ENCODE results near the gene MAP2K2. TPM values are rescaled to one million over a fixed set of nuclear protein-coding genes. Genes with fewer than 3 reads are reported as not detected.
"Not testable (repeated sequence)": the region's sequence is repeated elsewhere in the genome, so short reads cannot be mapped to it uniquely, and the experiment has no call there.

MAP2K2 gene
- total and polyA plus RNA-seq, 4 donors, result 40.3 to 72.7 (median 54.1) TPM

DNA sequence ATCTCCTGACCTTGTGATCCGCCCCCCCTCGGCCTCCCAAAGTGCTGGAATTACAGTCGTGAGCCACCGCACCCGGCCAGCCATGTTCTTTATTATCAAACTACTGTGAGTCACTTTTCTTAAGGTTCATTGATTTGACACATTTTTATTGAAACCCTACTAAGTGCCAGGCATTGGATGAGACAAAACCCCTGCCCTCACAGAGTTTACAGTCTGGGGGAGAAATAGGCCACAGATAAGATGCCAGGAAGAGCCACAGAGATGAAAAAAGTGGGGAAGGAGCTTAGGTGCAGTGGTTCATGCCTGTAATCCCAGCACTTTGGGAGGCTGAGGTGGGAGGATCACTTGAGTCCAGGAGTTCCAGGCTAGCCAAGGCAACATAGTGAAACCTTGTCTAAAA, 14.5 kb upstream of the MAP2K2 start (continued):
- TF ChIP-seq, protein P1, sequence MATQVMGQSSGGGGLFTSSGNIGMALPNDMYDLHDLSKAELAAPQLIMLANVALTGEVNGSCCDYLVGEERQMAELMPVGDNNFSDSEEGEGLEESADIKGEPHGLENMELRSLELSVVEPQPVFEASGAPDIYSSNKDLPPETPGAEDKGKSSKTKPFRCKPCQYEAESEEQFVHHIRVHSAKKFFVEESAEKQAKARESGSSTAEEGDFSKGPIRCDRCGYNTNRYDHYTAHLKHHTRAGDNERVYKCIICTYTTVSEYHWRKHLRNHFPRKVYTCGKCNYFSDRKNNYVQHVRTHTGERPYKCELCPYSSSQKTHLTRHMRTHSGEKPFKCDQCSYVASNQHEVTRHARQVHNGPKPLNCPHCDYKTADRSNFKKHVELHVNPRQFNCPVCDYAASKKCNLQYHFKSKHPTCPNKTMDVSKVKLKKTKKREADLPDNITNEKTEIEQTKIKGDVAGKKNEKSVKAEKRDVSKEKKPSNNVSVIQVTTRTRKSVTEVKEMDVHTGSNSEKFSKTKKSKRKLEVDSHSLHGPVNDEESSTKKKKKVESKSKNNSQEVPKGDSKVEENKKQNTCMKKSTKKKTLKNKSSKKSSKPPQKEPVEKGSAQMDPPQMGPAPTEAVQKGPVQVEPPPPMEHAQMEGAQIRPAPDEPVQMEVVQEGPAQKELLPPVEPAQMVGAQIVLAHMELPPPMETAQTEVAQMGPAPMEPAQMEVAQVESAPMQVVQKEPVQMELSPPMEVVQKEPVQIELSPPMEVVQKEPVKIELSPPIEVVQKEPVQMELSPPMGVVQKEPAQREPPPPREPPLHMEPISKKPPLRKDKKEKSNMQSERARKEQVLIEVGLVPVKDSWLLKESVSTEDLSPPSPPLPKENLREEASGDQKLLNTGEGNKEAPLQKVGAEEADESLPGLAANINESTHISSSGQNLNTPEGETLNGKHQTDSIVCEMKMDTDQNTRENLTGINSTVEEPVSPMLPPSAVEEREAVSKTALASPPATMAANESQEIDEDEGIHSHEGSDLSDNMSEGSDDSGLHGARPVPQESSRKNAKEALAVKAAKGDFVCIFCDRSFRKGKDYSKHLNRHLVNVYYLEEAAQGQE (IDR thresholded peaks at IDR 0.05), result no peak
- no peak for TF ChIP-seq GABPA (IDR thresholded peaks at IDR 0.05 in 1 of 2, conservative IDR thresholded peaks at IDR 0.05 in 1 of 2)
- no peak for TF ChIP-seq JUND (IDR thresholded peaks at IDR 0.05)
- no peak for TF ChIP-seq EGR1 (IDR thresholded peaks at IDR 0.05; ENCODE audit: low read depth in 2 of 2)

DNA sequence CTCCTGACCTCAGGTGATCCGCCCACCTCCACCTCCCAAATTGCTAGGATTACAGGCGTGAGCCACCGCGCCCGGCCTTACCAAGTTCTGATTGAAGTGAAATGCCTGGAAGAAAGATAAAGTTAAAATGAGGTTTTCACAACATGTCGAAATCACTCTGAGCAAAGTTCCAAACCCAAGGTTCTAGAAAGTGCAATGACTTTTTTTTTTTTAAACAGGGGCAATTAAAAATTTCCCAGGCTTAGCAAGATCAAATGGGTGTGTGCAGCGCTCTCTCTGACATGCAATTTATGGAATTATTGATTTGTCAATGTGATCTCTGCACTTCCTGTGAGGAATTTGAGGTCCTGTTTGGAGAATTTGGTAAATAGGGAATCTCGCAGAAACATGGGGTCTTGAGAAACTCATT, 12.8 kb upstream of the MAP2K2 start:
- Histone ChIP-seq H3K27ac (ENCODE audit: low read depth in 1 of 2, low read length in 2 of 2) (peak overlapping the region; percentile 23 to 54), H3K9me3 (ENCODE audit: control insufficient read depth in 4 of 4, low read length in 3 of 4) (no peaks in the 10 kb centered on the region), H3K4me3 (ENCODE audit: low read depth in 1 of 3, low read length in 3 of 3) (no peak overlapping the region), H3K4me1 (ENCODE audit: control insufficient read depth in 4 of 4, insufficient read depth in 4 of 4, low read length in 3 of 4) (peaks cover 0 to 11% (median 9%) of the 10 kb centered on the region in 4 donors), H3K36me3 (ENCODE audit: control insufficient read depth in 4 of 4, insufficient read depth in 3 of 4, low read depth in 1 of 4, low read length in 3 of 4) (no peaks in the 10 kb centered on the region), H3K27me3 (ENCODE audit: control insufficient read depth in 4 of 4, insufficient read depth in 4 of 4, low read length in 3 of 4) (no peaks in the 10 kb centered on the region), H3K9ac (ENCODE audit: low read depth in 1 of 2, low read length in 2 of 2) (no peak overlapping the region)
- WGBS, result 34% methylated on average over 8 of the region's 8 CpGs
- DNase-seq (ENCODE audit: low spot score), result no peak
- TF ChIP-seq NR2F2 (IDR thresholded peaks at IDR 0.05), result no peak
- TF ChIP-seq, protein P2, sequence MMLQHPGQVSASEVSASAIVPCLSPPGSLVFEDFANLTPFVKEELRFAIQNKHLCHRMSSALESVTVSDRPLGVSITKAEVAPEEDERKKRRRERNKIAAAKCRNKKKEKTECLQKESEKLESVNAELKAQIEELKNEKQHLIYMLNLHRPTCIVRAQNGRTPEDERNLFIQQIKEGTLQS (IDR thresholded peaks at IDR 0.05), result no peak
- TF ChIP-seq, protein P3, sequence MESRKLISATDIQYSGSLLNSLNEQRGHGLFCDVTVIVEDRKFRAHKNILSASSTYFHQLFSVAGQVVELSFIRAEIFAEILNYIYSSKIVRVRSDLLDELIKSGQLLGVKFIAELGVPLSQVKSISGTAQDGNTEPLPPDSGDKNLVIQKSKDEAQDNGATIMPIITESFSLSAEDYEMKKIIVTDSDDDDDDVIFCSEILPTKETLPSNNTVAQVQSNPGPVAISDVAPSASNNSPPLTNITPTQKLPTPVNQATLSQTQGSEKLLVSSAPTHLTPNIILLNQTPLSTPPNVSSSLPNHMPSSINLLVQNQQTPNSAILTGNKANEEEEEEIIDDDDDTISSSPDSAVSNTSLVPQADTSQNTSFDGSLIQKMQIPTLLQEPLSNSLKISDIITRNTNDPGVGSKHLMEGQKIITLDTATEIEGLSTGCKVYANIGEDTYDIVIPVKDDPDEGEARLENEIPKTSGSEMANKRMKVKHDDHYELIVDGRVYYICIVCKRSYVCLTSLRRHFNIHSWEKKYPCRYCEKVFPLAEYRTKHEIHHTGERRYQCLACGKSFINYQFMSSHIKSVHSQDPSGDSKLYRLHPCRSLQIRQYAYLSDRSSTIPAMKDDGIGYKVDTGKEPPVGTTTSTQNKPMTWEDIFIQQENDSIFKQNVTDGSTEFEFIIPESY (IDR thresholded peaks at IDR 0.05), result peak; percentile 35
- TF ChIP-seq HNF4A (conservative IDR thresholded peaks at IDR 0.05), result peak; percentile 82 to 86
- no peak for TF ChIP-seq TAF1 (conservative IDR thresholded peaks at IDR 0.05)
- TF ChIP-seq HNF4G (IDR thresholded peaks at IDR 0.05), result peak; percentile 31
- TF ChIP-seq GABPA (IDR thresholded peaks at IDR 0.05 in 1 of 2, conservative IDR thresholded peaks at IDR 0.05 in 1 of 2), result no peak
- TF ChIP-seq, protein P1 (IDR thresholded peaks at IDR 0.05), result peak; percentile 74
- TF ChIP-seq FOXA2 (IDR thresholded peaks at IDR 0.05), result no peak
- TF ChIP-seq RXRA (IDR thresholded peaks at IDR 0.05), result peak; percentile 68 to 69
- peak; percentile 42 for TF ChIP-seq SP1 (IDR thresholded peaks at IDR 0.05)
- TF ChIP-seq MAX (IDR thresholded peaks at IDR 0.05), result peak; percentile 49
- TF ChIP-seq YY1 (IDR thresholded peaks at IDR 0.05), result peak; percentile 57
- TF ChIP-seq JUND (IDR thresholded peaks at IDR 0.05), result no peak
- TF ChIP-seq EGR1 (IDR thresholded peaks at IDR 0.05; ENCODE audit: low read depth in 2 of 2), result peak in 1 of 2 donors; percentile 16
- no peak for TF ChIP-seq FOXA1 (IDR thresholded peaks at IDR 0.05)
- peak; percentile 15 to 23 for TF ChIP-seq RAD21 (IDR thresholded peaks at IDR 0.05)
- no peak for TF ChIP-seq CTCF (IDR thresholded peaks at IDR 0.05; ENCODE audit: low read depth, low read length, missing input control)

GRCh38 chr19:4135386-4135785, 11.5 kb upstream of the MAP2K2 start:
- not testable (repeated sequence) for H3K27me3 ChIP-seq (ENCODE audit: control insufficient read depth in 4 of 4, insufficient read depth in 4 of 4, low read length in 3 of 4)
- 95% methylated on average over 9 of the region's 9 CpGs for WGBS

More at GRCh38 chr19:4135386-4135785, 11.5 kb upstream of the MAP2K2 start:
- not testable (repeated sequence) for DNase-seq (ENCODE audit: low spot score); H3K9ac ChIP-seq (ENCODE audit: low read depth in 1 of 2, low read length in 2 of 2); H3K27ac ChIP-seq (ENCODE audit: low read depth in 1 of 2, low read length in 2 of 2); H3K4me3 ChIP-seq (ENCODE audit: low read depth in 1 of 3, low read length in 3 of 3); H3K9me3 ChIP-seq (ENCODE audit: control insufficient read depth in 4 of 4, low read length in 3 of 4); H3K36me3 ChIP-seq (ENCODE audit: control insufficient read depth in 4 of 4, insufficient read depth in 3 of 4, low read depth in 1 of 4, low read length in 3 of 4); H3K4me1 ChIP-seq (ENCODE audit: control insufficient read depth in 4 of 4, insufficient read depth in 4 of 4, low read length in 3 of 4)

All from liver (tissue), 9 donors.